HepG2 (cell line): Measurements from ENCODE around the gene KRT71. TPM values are rescaled to one million over a fixed set of nuclear protein-coding genes. Genes with fewer than 3 reads are reported as not detected.

Experiments
- ATAC-seq: fragments of 200-7000 bp; cut with Tn5 transposase; 3 replicates; pipeline ENCODE4 v1.9.1; 2020; ENCODE audit warnings: mild to moderate bottlenecking, moderate library complexity
- BruUV-seq: library from RNA; stranded (reverse); fragments of 400-500 nt; replicated peaks from 2 replicates; lab custom pipeline; 2021; lab: Mats Ljungman, UMichigan
- CTCF ChIA-PET: fragments of 300-600 bp; formaldehyde crosslinking; extraction: SDS; loops from one replicate; lab custom pipeline; 2021; ENCODE audit warnings: low total read pairs, inconsistent platforms, low intra/inter-chr PET ratio; lab: Yijun Ruan, JAX
- POLR2A ChIA-PET: fragments of 350-600 bp; sonication (Branson Sonifier 250); formaldehyde crosslinking; loops from one replicate; lab custom pipeline; 2020; ENCODE audit warnings: antibody characterized with exemption, inconsistent platforms; lab: Yijun Ruan, JAX
- DNase-seq: peaks from one replicate; pipeline ENCODE4 v3.0.0-alpha.2; 2015; ENCODE audit warnings: low spot score
- FAIRE-seq: peaks from 3 replicates; lab custom pipeline; 2011; peaks lifted over from hg19 to GRCh38; lab: Jason Lieb, UNC
- H2AFZ ChIP-seq: one replicate; pipeline ENCODE4 v1.6.1; 2011; ENCODE audit warnings: low read length, inconsistent platforms
- H3K27ac ChIP-seq: fragments of 300-600 bp; 3 replicates; pipeline ENCODE4 v1.8.0; 2011; ENCODE audit warnings: mixed run types, mild to moderate bottlenecking, mixed read lengths, low read length, inconsistent platforms; ENCODE audit not compliant: insufficient read depth; ENCODE audit errors: extremely low read length
- H3K27me3 ChIP-seq, 2 experiments: fragments of 200-600 bp in 1 of 2; 2 replicates in 1 of 2; 3 replicates in 1 of 2; pipeline versions ENCODE4 v1.6.0 to v1.8.0; 2011; ENCODE audit warnings: low read length in 2 of 2, mild to moderate bottlenecking in 2 of 2, moderate library complexity in 2 of 2, inconsistent platforms in 1 of 2; ENCODE audit not compliant: insufficient read depth in 2 of 2, control insufficient read depth in 1 of 2
- H3K36me3 ChIP-seq, 2 experiments: fragments of 200-600 bp in 1 of 2; replicated peaks in 1 of 2; 2 replicates in 1 of 2; 3 replicates in 1 of 2; pipeline versions ENCODE4 v1.5.1 to v1.8.0; 2011; ENCODE audit warnings: low read length in 2 of 2, inconsistent platforms in 1 of 2; ENCODE audit not compliant: insufficient read depth in 2 of 2, control insufficient read depth in 1 of 2
- H3K4me1 ChIP-seq: 2 replicates; pipeline ENCODE4 v1.5.1; 2012; ENCODE audit warnings: low read length, inconsistent platforms; ENCODE audit not compliant: insufficient read depth
- H3K4me2 ChIP-seq: 2 replicates; pipeline ENCODE4 v1.6.0; 2011; ENCODE audit warnings: low read depth, low read length, inconsistent platforms
- H3K4me3 ChIP-seq, 3 experiments: fragments of 200-600 bp in 1 of 3; sonication (generic), shearing (Covaris generic) in 1 of 3; replicated peaks in 1 of 3; 2 replicates each; pipeline ENCODE4 v1.5.1; 2011 to 2016; ENCODE audit warnings: low read length in 3 of 3, inconsistent platforms in 2 of 3, low read depth in 2 of 3, mild to moderate bottlenecking in 2 of 3, control low read depth in 1 of 3, mixed read lengths in 1 of 3; ENCODE audit not compliant: insufficient read depth in 1 of 3
- H3K79me2 ChIP-seq: one replicate; pipeline ENCODE4 v1.6.1; 2011; ENCODE audit warnings: low read length, inconsistent platforms; ENCODE audit not compliant: insufficient read depth
- H3K9ac ChIP-seq: 2 replicates; pipeline ENCODE4 v1.6.0; 2011; ENCODE audit warnings: mild to moderate bottlenecking, low read depth, low read length, inconsistent platforms; ENCODE audit not compliant: insufficient read depth
- H3K9me3 ChIP-seq: 2 replicates; pipeline ENCODE4 v1.5.1; 2012; ENCODE audit warnings: mild to moderate bottlenecking, low read length
- H4K20me1 ChIP-seq: 2 replicates; pipeline ENCODE4 v1.6.0; 2011; ENCODE audit warnings: inconsistent platforms, mild to moderate bottlenecking, low read length, moderate library complexity; ENCODE audit not compliant: insufficient read depth
- FOXM1 ChIP-seq: sonication (generic); formaldehyde crosslinking; IDR thresholded peaks from 2 replicates; pipeline ENCODE4 v1.5.0; 2020; ENCODE audit warnings: missing genetic modification reagents
- HOXA3 ChIP-seq: sonication (generic); formaldehyde crosslinking; IDR thresholded peaks from 2 replicates; pipeline ENCODE4 v1.5.0; 2020; ENCODE audit warnings: missing genetic modification reagents
- MATR3 ChIP-seq: sonication (generic); formaldehyde crosslinking; IDR thresholded peaks from 2 replicates; pipeline ENCODE4 v1.4.0; 2020; ENCODE audit warnings: missing genetic modification reagents
- PAWR ChIP-seq: sonication (generic); formaldehyde crosslinking; IDR thresholded peaks from 2 replicates; pipeline ENCODE4 v1.4.0; 2020; ENCODE audit warnings: missing genetic modification reagents, mild to moderate bottlenecking, borderline replicate concordance
- REXO4 ChIP-seq: sonication (generic); formaldehyde crosslinking; IDR thresholded peaks from 2 replicates; pipeline ENCODE4 v1.8.0; 2022; ENCODE audit warnings: missing genetic modification reagents, mild to moderate bottlenecking, borderline replicate concordance
- SRSF1 ChIP-seq: fragments of 200-400 bp; formaldehyde crosslinking; optimal IDR thresholded peaks from 2 replicates; pipeline ENCODE3; 2017; ENCODE audit warnings: mild to moderate bottlenecking, low read depth, low read length, moderate library complexity
- ZBTB42 ChIP-seq: sonication (generic); formaldehyde crosslinking; IDR thresholded peaks from 2 replicates; pipeline ENCODE4 v1.5.0; 2020; ENCODE audit warnings: mild to moderate bottlenecking, missing genetic modification reagents
- ZNF160 ChIP-seq: sonication (generic); formaldehyde crosslinking; IDR thresholded peaks from 2 replicates; pipeline ENCODE4 v1.8.0; 2022; ENCODE audit warnings: mild to moderate bottlenecking, inconsistent platforms, missing genetic modification reagents
- ZNF180 ChIP-seq: sonication (generic); formaldehyde crosslinking; IDR thresholded peaks from 2 replicates; pipeline ENCODE4 v1.4.0; 2020; ENCODE audit warnings: low read depth, missing genetic modification reagents, borderline replicate concordance
- ZNF264 ChIP-seq: sonication (generic); formaldehyde crosslinking; IDR thresholded peaks from 2 replicates; pipeline ENCODE4 v1.4.0; 2020; ENCODE audit warnings: missing genetic modification reagents
- ZNF274 ChIP-seq: sonication (generic); formaldehyde crosslinking; IDR thresholded peaks from 2 replicates; pipeline ENCODE4 v1.5.1; 2020; ENCODE audit warnings: mild to moderate bottlenecking, missing genetic modification reagents
- ZNF547 ChIP-seq: sonication (generic); formaldehyde crosslinking; IDR thresholded peaks from 2 replicates; pipeline ENCODE4 v1.5.1; 2020; ENCODE audit warnings: mild to moderate bottlenecking, missing genetic modification reagents
- WGBS: methylation state at CpG from one replicate; pipeline ENCODE4 v1.1.6; 2017; ENCODE audit warnings: low lambda C conversion rate; 5-methylcytosine and 5-hydroxymethylcytosine counted together
- in situ Hi-C: cut with HindIII; loops from 2 replicates; pipeline ENCODE4 v1.10.0; 2017; ENCODE audit warnings: low pct_unique_long_range_greater_than_20kb; ENCODE audit not compliant: extremely low pct_ligation_motif_present
- intact Hi-C: fragments of 100-400 bp; cut with micrococcal nuclease; formaldehyde crosslinking; loops from one replicate; pipeline ENCODE4 v1.10.0; 2022; ENCODE audit not compliant: unreplicated experiment
- polyA plus RNA-seq, 8 experiments: library from polyadenylated mRNA; depleted of rRNA in 3 of 8; stranded (reverse) in 7 of 8; unstranded in 1 of 8; fragments of >200 nt; fragmentation: Illumina TruSeq in 4 of 8; extraction: Trizol in 4 of 8; gene quantifications; 2 replicates each; pipeline versions ENCODE4 v1.2.1 to v1.2.3, GENCODE V29; 2011 to 2016; ENCODE audit warnings: low read depth in 4 of 8, missing spikeins in 1 of 8, mixed read lengths in 1 of 8; ENCODE audit not compliant: insufficient read depth in 1 of 8
- total RNA-seq, 5 experiments: library from RNA; depleted of rRNA; stranded (reverse); fragments of >200 nt; fragmentation: Illumina TruSeq; extraction: Trizol; gene quantifications; 2 replicates each; pipeline ENCODE4 v1.2.3, GENCODE V29; 2016; ENCODE audit warnings: low read depth in 1 of 5
- TF ChIP-seq, protein P1 (sequence below): sonication (generic); formaldehyde crosslinking; IDR thresholded peaks from 2 replicates; pipeline ENCODE4 v1.5.0; 2020; ENCODE audit warnings: mild to moderate bottlenecking, missing genetic modification reagents

The KRT71 gene
- total and polyA plus RNA-seq, 2 of the 13 experiments (the other 11 are each of a cell fraction or from before 2014, with no cell fraction given), result not detected

DNA sequence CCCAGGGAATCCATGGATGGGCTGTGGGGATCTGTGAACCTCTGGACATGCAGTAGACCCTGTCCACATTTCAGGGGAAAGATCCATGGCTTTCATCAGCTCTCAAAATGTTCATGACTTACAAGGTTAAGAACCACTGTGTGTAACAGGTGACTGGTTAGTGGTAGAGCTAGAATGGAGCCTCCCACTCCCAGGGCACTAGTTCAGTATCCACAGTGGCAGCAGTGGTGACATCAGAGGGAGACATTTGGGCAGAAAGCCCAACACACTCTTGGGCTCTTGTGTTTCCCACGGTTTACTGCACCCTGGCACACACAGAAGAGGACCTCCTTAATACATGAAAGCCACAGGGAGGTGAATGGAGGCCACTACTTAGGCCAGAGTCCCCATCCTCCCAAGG, 11.6 kb upstream of the KRT71 start:
- WGBS, result 0% methylated on average over 1 of the region's 1 CpG
- Histone ChIP-seq H3K9ac (no peak overlapping the region), H3K4me2 (no peak overlapping the region), H4K20me1 (no peaks in the 10 kb centered on the region), H3K4me3 (no peak overlapping the region), H3K79me2 (no peaks in the 10 kb centered on the region), H3K27me3 (peaks cover 6 to 27% of the 10 kb centered on the region in 2 experiments; a peak in 2 of 5 replicates), H3K9me3 (no peaks in the 10 kb centered on the region), H2AFZ (no peak overlapping the region), H3K27ac (no peak overlapping the region), H3K36me3 (no peaks in the 10 kb centered on the region), H3K4me1 (no peaks in the 10 kb centered on the region)
- ATAC-seq (no peak), FAIRE-seq (no peak), DNase-seq (no peak)
- ChIA-PET POLR2A (no interaction called here), CTCF (no interaction called here)
- BruUV-seq, result no TSS peak
- TF ChIP-seq SRSF1 (no peak), HOXA3 (no peak), MATR3 (CRISPR knock-in tag) (no peak), ZNF264 (CRISPR knock-in tag) (no peak), ZNF180 (CRISPR knock-in tag) (no peak), ZBTB42 (CRISPR knock-in tag) (no peak), ZNF547 (CRISPR knock-in tag) (no peak), ZNF274 (no peak), REXO4 (CRISPR knock-in tag) (no peak), ZNF160 (no peak), PAWR (no peak), FOXM1 (no peak)
- TF ChIP-seq, protein P1, sequence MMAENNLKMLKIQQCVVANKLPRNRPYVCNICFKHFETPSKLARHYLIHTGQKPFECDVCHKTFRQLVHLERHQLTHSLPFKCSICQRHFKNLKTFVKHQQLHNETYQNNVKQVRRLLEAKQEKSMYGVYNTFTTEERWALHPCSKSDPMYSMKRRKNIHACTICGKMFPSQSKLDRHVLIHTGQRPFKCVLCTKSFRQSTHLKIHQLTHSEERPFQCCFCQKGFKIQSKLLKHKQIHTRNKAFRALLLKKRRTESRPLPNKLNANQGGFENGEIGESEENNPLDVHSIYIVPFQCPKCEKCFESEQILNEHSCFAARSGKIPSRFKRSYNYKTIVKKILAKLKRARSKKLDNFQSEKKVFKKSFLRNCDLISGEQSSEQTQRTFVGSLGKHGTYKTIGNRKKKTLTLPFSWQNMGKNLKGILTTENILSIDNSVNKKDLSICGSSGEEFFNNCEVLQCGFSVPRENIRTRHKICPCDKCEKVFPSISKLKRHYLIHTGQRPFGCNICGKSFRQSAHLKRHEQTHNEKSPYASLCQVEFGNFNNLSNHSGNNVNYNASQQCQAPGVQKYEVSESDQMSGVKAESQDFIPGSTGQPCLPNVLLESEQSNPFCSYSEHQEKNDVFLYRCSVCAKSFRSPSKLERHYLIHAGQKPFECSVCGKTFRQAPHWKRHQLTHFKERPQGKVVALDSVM (CRISPR knock-in tag), result no peak
- intact Hi-C loops (no loop called here), in situ Hi-C loops (no loop called here)
